Astrocyte of the hippocampus (primary cell): ENCODE results near the gene RASA3.
"Not testable (repeated sequence)": the region's sequence is repeated elsewhere in the genome, so short reads cannot be mapped to it uniquely, and the experiment has no call there.

Experiments
- DNase-seq: peaks from one replicate; pipeline ENCODE4 v3.0.0; 2011; ENCODE audit warnings: low read depth, low spot score

Gene RASA3

DNA sequence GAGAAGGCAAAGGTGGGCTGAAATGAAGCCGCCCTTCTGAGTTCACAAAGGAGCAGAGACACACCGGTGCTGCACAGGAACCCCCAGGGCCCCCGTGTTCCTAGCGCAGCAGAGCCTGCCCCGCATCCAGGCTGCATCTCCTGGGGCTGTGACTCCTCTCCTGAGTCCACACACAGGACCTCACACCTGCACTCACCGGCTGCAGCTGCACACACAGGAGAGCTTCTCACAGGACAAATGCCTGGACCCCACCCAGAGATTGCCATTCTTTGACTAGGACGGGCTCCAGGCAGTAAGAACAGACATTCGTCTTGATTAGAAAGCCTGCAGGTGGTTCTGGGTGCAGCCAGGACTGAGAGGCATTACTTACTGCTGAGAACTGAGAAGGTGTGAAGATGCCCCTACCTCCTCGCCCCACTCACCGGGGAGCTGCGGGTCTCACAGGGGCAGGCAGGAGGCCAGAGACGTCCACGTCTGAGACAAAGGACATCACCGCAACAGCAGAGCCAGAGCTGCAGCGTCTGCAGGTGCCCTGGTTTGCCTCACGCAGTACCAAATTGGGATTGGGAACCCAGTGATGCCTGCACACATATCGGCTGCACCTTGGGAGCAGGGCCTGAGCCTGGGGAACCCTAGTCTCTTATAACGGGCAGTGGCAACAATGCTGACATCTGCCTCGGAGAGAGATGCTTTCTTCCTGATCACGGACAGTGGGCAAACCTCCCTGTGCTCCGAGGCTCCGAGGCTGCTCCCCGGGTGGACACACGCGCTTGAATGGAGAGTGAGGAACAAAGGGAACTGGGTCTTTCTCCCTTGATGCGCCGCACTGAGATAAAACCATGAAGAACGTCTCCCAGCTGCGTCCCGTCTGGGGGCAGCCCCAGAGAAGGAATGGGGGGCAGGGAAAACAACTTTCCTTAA is 50.4 kb downstream of the RASA3 start:
- DNase-seq = no peak

- no peak for DNase-seq
Measured at GRCh38 chr13:114080739-114081561, 51.5 kb downstream of the RASA3 start.

- no peak for DNase-seq
Measured at GRCh38 chr13:114079601-114080536, 52.6 kb downstream of the RASA3 start.

DNA sequence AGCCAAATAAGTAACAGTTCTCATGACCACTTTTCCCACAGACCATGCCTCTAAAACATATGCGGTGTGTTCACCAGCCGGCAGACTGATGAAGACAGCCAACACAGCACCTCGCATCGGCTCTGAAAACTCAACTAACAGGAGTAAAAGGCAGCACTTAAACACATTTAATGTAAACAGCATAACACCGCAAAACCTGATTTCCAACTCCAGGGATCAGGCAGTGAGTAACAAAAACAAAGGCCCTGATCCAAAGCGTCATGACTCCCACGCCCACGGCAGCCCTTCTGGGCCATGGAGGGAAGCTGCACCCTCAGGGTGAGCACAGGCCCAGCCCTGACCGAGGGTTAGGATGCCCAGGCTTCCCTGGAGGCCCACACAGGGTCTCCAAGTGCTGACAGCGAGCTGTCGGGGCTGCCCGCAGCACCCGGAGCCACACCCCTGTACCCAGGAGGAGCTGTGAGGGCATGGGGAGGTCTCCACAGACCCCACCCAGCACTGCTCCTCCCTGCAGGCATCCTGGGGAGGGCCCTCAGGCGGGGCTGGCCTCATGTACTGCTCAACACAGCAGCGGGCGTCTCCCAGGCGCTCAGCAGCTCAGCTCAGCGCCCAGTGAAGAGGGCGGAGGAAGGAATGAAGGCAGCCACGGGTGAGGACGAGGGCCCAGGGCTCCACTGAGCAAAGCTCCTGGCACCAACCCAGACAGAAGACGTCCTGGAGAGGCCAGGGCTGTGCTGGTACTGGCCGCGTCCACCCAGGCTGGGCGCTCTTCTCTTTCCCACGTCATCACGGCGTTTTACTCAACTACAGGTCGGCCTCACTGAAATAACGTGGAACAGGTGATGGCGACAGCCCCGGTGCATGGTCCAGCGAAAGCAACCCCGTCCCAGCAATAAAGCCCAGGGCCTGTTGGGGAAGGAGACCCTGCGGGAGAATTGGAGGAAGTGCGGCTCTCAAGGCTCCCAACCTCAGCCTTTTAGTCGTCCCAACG is 53.7 kb downstream of the RASA3 start:
- DNase-seq = peak; percentile 59

DNA sequence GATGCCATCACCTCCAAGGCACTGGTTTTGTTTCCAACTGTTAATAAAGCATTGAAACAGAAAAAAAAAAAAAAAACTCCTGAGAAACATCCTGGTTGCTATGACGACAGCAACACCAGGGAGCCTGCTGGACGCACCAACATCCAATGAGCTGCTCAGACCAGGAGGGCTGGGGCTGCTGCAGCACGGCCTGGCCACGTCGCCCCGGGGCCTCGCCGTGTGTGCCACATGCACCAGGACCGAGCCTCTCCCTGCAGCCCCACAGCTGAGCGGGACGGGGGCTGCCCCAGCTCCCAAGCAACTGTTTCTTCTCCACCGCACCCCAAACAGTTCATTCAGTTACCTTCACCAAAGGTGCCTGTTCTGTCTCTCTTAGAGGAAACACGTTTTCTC is 54.5 kb downstream of the RASA3 start:
- peak; percentile 91 for DNase-seq

DNA sequence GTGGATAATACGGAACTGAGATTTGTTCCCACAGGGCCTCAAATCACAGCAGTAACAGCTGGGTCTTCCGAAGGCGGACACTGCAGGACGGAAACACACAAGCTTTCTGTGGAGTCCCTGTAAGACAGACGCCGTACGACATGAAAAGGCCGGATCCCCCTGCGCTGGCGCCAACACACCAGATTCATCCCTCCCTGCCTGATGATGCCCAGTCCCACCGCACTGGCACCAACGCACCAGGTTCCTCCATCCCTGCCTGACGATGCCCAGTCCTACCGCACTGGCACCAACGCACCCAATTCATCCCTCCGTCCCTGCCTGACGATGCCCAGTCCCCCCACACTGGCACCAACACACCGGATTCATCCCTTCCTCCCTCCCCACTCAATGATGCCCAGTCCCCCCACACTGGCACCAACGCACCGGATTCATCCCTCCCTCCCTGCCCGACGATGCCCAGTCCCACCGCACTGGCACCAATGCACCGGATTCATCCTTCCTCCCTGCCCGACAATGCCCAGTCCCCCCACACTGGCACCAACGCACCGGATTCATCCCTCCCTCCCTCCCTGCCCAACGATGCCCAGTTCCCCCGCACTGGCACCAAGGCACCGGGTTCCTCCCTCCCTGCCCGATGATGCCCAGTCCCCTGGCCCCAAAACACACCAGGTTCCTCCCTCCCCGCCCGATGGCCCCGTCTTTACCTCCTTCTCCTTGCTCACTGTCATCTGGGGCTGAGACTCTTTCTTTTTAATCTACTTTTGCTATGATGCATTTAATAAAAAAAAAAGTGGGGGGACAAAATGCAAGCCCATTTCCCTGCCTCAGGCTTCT is 55.1 kb downstream of the RASA3 start:
- no peak for DNase-seq

- no peak for DNase-seq
Measured at GRCh38 chr13:114076329-114077090, 55.9 kb downstream of the RASA3 start.

GRCh38 chr13:114075811-114076210 is 56.6 kb downstream of the RASA3 start:
- DNase-seq = not testable (repeated sequence)

GRCh38 chr13:114074671-114075315 is 57.6 kb downstream of the RASA3 start:
- DNase-seq = no peak

- DNase-seq = no peak
Measured at GRCh38 chr13:114073881-114074612, 58.4 kb downstream of the RASA3 start.

DNA sequence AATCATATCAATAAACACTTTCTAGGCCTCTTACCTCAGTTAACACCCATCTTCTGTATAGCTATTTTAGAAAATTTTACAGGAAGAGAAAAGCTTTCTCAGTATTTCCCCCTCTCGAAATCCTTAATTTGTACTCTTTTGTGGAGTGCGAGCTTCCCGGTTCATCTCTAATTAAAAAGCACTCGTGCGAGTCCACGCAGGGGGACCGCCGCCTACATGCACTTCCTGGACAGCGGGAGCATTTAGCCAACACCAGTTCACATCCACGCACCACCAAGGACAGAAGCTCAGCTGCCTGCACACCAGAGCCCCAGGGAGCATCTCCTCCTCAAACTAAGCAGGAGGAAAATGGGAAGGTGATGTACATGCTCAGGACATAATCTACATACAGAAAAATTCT is 60.0 kb downstream of the RASA3 start:
- DNase-seq = no peak

DNA sequence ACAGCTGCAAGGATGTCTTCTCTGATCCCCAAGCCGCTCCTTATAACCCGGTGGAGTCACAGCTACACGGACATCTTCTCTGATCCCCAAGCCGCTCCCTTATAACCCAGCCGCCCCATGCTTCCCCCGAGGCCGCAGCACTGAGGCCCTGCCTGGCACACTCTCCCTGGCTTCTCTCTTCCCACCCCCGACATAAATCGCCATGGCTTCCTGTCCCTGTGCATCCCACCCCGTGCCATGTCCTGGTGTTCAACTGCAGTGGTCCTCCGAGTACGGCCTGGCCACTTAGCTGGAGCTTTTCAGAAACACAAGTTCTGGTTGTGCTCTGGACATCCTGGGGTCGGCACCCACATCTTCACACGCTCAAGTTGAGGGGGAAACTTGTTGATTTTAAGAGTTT is 60.4 kb downstream of the RASA3 start:
- DNase-seq = no peak

DNA sequence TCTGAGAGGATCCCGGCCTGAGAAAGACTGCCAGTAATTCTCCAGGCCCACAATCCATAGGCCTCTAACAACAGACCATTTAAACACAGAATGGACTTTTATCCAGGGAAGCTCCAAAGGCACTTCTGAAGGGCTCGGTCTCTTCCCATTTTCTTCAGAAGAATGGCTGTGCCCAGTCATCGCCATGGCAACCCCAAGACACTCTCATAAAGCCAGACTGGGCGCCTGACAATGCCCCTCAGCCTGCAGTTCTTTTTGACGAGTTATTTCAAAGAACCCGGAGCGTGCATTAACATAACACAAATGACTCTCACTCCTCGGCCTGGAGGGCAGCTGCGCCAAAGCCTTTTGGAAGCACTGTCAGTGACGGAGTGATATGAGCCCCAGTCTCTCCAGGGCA is 61.0 kb downstream of the RASA3 start:
- peak; percentile 71 for DNase-seq

DNA sequence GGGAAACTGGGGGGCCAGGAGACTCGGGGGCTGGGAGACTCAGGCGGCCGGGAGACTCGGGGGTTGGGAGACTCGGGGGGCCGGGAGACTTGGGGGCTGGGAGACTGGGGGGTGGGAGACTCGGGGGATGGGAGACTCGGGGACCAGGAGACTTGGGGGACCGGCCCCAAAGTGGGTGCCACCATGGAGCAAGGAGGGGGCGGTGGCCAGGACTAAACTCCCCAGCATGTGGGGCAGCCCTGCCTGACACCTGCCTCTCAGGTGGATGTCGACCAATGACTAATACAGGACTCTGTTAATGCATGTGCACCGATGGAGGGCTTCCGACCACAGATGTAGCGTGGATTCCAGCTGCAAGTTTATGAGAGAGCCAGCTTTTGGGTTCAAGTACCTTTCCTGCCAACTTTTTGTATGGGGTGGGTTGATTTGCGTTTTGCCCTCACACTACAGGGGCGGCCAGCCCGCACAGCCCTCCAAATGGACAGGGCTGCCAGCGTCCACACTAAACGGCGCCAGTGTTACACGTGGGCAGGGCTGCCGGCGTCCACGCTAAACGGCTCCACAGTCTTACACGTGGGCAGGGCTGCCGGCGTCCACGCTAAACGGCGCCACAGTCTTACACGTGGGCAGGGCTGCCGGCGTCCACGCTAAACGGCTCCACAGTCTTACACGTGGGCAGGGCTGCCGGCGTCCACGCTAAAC is 62.2 kb downstream of the RASA3 start:
- DNase-seq = no peak

DNA sequence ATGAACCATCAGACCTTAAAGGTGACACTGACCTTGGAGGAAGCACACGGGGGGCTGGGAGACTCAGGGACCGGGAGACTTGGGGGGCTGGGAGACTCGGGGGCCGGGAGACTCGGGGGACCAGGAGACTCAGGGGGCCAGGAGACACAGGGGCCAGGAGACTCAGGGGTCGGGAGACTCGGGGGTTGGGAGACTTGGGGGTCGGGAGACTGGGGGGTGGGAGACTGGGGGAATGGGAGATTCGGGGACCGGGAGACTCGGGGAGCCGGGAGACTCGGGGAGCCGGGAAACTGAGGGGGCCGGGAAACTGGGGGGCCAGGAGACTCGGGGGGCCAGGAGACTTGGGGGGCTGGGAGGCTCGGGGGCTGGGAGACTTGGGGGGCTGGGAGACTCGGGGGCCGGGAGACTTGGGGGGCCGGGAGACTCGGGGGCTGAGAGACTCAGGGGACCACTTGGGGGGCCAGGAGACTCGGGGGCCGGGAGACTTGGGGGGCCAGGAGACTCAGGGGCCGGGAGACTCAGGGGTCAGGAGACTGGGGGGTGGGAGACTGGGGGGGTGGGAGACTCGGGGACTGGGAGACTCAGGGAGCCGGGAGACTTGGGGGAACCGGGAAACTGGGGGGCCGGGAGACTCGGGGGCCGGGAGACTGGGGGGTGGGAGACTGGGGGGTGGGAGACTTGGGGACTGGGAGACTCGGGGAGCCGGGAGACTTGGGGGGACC is 62.9 kb downstream of the RASA3 start:
- no peak for DNase-seq

DNA sequence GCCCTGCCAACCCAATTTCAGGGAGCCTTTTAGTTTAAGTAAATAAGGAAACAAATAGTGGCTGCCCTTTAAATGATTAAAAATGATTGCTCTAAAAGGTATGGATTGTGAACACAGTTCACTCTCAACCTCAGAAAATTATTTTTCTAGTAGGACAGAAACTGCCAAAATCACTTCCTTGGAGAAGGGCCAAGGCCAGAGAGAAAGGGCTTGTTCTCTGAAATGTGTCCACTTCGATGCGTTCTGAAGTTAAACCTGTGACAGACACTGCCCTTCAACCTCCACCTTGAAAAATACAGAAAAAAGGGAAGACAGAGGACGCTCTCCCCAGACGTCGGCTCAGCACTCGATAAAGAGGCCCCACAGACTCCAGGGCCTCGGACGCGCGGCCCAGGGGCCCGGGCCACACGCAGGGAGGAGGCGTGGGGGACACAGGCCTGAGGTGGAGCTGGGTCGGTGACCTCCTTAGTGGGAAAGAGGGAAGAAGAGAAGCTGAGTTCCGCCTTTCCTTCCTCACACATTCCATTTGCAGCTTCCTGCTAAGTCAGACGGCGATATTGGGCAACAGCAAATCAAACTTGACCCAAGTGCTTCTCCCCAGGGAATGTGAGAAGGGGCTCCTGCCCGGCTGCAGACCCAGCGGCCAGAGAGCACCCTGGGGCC is 63.6 kb downstream of the RASA3 start:
- no peak for DNase-seq
